Endodermal cell (in vitro differentiated cells): ENCODE data around the gene RAP2A. TPM values are rescaled to one million over a fixed set of nuclear protein-coding genes. Genes with fewer than 3 reads are reported as not detected.

ENCODE experiments used
- DNase-seq: peaks from one replicate; pipeline ENCODE4 v3.0.0-alpha.2; 2017
- H3K27ac ChIP-seq: 2 replicates; pipeline ENCODE4 v1.5.1; 2013; ENCODE audit warnings: mild to moderate bottlenecking, low read depth, low read length, moderate library complexity
- H3K27me3 ChIP-seq: 2 replicates; pipeline ENCODE4 v1.6.1; 2013; ENCODE audit warnings: mild to moderate bottlenecking, low read length, moderate library complexity; ENCODE audit not compliant: insufficient read depth, control insufficient read depth, poor library complexity, severe bottlenecking
- H3K36me3 ChIP-seq: 2 replicates; pipeline ENCODE4 v1.7.0; 2013; ENCODE audit warnings: mild to moderate bottlenecking, low read length, moderate library complexity; ENCODE audit not compliant: control insufficient read depth, insufficient read depth
- H3K4me1 ChIP-seq: one replicate; pipeline ENCODE4 v1.7.0; 2013; ENCODE audit warnings: low read length; ENCODE audit not compliant: control insufficient read depth, insufficient read depth
- H3K4me3 ChIP-seq: 2 replicates; pipeline ENCODE4 v1.5.1; 2013; ENCODE audit warnings: mild to moderate bottlenecking, low read length, moderate library complexity
- H3K9ac ChIP-seq: 2 replicates; pipeline ENCODE4 v1.6.1; 2013; ENCODE audit warnings: mild to moderate bottlenecking, low read length, moderate library complexity; ENCODE audit not compliant: poor library complexity, severe bottlenecking; ENCODE audit errors: extremely low read depth
- H3K9me3 ChIP-seq: 2 replicates; pipeline ENCODE4 v1.6.1; 2013; ENCODE audit warnings: mild to moderate bottlenecking, low read length, moderate library complexity; ENCODE audit not compliant: control insufficient read depth
- H3K27ac Mint-ChIP-seq: 2 replicates; pipeline ENCODE4 v1.8.0; 2020; ENCODE audit warnings: mixed read lengths
- H3K27me3 Mint-ChIP-seq: 2 replicates; pipeline ENCODE4 v1.8.0; 2021; ENCODE audit warnings: mild to moderate bottlenecking, mixed read lengths; ENCODE audit not compliant: insufficient read depth
- H3K36me3 Mint-ChIP-seq: 2 replicates; pipeline ENCODE4 v1.8.0; 2020; ENCODE audit warnings: low read depth, mixed read lengths
- H3K4me1 Mint-ChIP-seq: 2 replicates; pipeline ENCODE4 v1.8.0; 2020; ENCODE audit warnings: mixed read lengths
- H3K4me3 Mint-ChIP-seq: 2 replicates; pipeline ENCODE4 v1.8.0; 2020; ENCODE audit warnings: mild to moderate bottlenecking, moderate library complexity, mixed read lengths
- H3K9me3 Mint-ChIP-seq: 2 replicates; pipeline ENCODE4 v1.8.0; 2020; ENCODE audit warnings: mild to moderate bottlenecking, mixed read lengths
- CTCF ChIP-seq: fragments of 200-600 bp; sonication (generic); conservative IDR thresholded peaks from 2 replicates; pipeline ENCODE4 v1.5.0; 2021; ENCODE audit warnings: antibody characterized with exemption, mild to moderate bottlenecking
- WGBS, 2 experiments: methylation state at CpG; one replicate each; pipeline versions ENCODE4 v1.1.5 to v1.1.7; 2013; ENCODE audit warnings: missing lambda C conversion rate in 2 of 2, mixed read lengths in 1 of 2; ENCODE audit not compliant: insufficient coverage in 1 of 2, insufficient read length in 1 of 2; 5-methylcytosine and 5-hydroxymethylcytosine counted together
- total RNA-seq, 2 donors: library from RNA; stranded (reverse); fragmentation: NEBNext Ultra II Directional in 1 of 2; extraction: Animal tissue kit (Norgen Biotek cat#: 25700) in 1 of 2; gene quantifications; 2 replicates in 1 of 2; 3 replicates in 1 of 2; pipeline ENCODE4 v1.2.1, GENCODE V29; 2021

Gene RAP2A
- total RNA-seq, 2 donors from 2014 or later, result 76.7 to 83.9 TPM

GRCh38 chr13:97395447-97396136, 38.4 kb upstream of the RAP2A start:
- Histone ChIP-seq H3K27ac (no peak overlapping the region), H3K4me1 (no peaks in the 10 kb centered on the region), H3K9me3 (no peaks in the 10 kb centered on the region), H3K4me3 (no peak overlapping the region), H3K36me3 (no peaks in the 10 kb centered on the region), H3K9ac (no peak overlapping the region), H3K27me3 (no peaks in the 10 kb centered on the region)
- no peak for DNase-seq
- Mint-ChIP-seq H3K36me3 (no peaks in the 10 kb centered on the region), H3K4me3 (no peak overlapping the region), H3K9me3 (peaks cover 2% of the 10 kb centered on the region), H3K27ac (no peak overlapping the region), H3K27me3 (no peaks in the 10 kb centered on the region), H3K4me1 (no peaks in the 10 kb centered on the region)
- no peak for TF ChIP-seq CTCF
- WGBS, 2 experiments, result 88 to 91% methylated on average over 3 to 4 of the region's 4 CpGs

- H3K4me3 ChIP-seq, result no peak overlapping the region
- Mint-ChIP-seq H3K36me3 (no peaks in the 10 kb centered on the region), H3K4me3 (no peak overlapping the region), H3K27me3 (no peaks in the 10 kb centered on the region), H3K9me3 (peaks cover 2% of the 10 kb centered on the region), H3K27ac (no peak overlapping the region), H3K4me1 (no peaks in the 10 kb centered on the region)
- DNase-seq, result no peak
- H3K36me3 ChIP-seq, result no peaks in the 10 kb centered on the region
- H3K9me3 ChIP-seq, result no peaks in the 10 kb centered on the region
- TF ChIP-seq CTCF, result no peak
- H3K9ac ChIP-seq, result no peak overlapping the region
- 85 to 86% methylated on average over 5 to 8 of the region's 10 CpGs for WGBS, 2 experiments
- H3K27ac ChIP-seq, result no peak overlapping the region
- H3K27me3 ChIP-seq, result no peaks in the 10 kb centered on the region
- no peaks in the 10 kb centered on the region for H3K4me1 ChIP-seq
Observed at GRCh38 chr13:97397267-97397666, 36.7 kb upstream of the RAP2A start.

- Mint-ChIP-seq H3K9me3 (peaks cover 2% of the 10 kb centered on the region), H3K36me3 (no peaks in the 10 kb centered on the region), H3K27me3 (no peaks in the 10 kb centered on the region), H3K27ac (no peak overlapping the region), H3K4me3 (no peak overlapping the region), H3K4me1 (no peaks in the 10 kb centered on the region)
- Histone ChIP-seq H3K27ac (no peak overlapping the region), H3K9me3 (no peaks in the 10 kb centered on the region), H3K27me3 (no peaks in the 10 kb centered on the region), H3K36me3 (no peaks in the 10 kb centered on the region), H3K4me1 (no peaks in the 10 kb centered on the region), H3K9ac (no peak overlapping the region), H3K4me3 (no peak overlapping the region)
- no peak for TF ChIP-seq CTCF
- WGBS, 2 experiments, result 50 to 63% methylated on average over 2 to 3 of the region's 3 CpGs
- DNase-seq, result no peak
Observed at GRCh38 chr13:97401421-97401820, 32.5 kb upstream of the RAP2A start.
